Cortex of kidney (tissue), 1 donor: ENCODE data around the gene B4GALNT2.
"Not testable (repeated sequence)": the region's sequence is repeated elsewhere in the genome, so short reads cannot be mapped to it uniquely, and the experiment has no call there.

Source experiments
- DNase-seq: peaks from one replicate; lab custom pipeline; 2025; lab: John Stamatoyannopoulos, UW

B4GALNT2 gene

GRCh38 chr17:49121696-49122292, 10.8 kb upstream of the B4GALNT2 start:
- no peak for DNase-seq

GRCh38 chr17:49122566-49122965, 10.0 kb upstream of the B4GALNT2 start:
- no peak for DNase-seq

- DNase-seq: no peak
Observed at GRCh38 chr17:49123061-49123460, 9.5 kb upstream of the B4GALNT2 start.

- DNase-seq: no peak
Observed at GRCh38 chr17:49125449-49125848, 7.1 kb upstream of the B4GALNT2 start.

GRCh38 chr17:49126183-49126859, 6.2 kb upstream of the B4GALNT2 start:
- DNase-seq: not testable (repeated sequence)

DNA sequence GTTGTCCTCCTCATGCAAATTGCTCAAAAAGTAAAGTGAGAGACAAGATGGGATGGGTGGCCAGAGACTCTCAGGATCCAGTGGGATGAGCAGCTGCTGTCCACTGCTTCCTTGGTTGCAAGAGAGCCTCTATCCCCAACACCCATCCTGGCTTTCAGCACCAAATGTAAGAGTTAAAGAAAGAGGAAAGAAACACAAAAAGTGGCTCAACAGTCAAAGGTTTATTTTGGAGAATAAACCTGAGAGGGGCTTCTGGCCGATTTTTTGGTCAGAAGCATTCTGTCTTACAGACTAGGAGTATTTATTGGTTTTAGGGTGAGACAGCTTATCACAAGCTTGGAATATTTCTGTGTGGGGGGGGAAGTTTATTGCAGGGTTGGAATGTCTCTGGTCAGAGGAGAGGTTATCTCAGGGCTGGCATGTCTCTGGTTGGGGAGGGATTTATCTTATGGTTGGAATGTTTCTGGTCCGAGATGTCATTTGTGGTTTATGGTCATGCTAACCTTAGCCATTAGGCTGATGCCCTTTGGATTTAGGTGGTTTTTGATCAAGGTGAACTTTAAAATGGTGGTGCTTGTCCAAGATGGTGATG, 3.1 kb upstream of the B4GALNT2 start:
- DNase-seq: not testable (repeated sequence)

GRCh38 chr17:49130891-49131290, 1.7 kb upstream of the B4GALNT2 start:
- DNase-seq: no peak

DNA sequence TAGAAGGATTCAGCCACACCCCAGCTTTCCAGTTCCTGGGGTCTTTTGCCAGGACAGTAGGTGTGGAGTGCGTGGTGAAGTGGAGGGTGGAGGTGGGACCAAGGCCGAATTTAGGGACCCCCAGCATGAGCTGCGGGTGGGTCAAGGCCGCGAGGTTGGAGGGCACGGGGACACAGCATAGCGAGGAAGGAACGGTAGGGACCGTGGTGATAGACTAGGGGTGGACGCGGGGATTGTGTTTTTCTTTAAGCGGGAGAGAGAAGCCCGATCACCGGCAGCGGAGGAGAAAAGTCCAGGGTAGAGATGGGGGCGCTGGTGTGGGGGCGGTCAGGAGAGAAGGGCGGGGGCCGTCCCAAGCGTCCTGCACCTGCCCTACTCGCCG, 261 bp upstream of the B4GALNT2 start:
- no peak for DNase-seq

DNA sequence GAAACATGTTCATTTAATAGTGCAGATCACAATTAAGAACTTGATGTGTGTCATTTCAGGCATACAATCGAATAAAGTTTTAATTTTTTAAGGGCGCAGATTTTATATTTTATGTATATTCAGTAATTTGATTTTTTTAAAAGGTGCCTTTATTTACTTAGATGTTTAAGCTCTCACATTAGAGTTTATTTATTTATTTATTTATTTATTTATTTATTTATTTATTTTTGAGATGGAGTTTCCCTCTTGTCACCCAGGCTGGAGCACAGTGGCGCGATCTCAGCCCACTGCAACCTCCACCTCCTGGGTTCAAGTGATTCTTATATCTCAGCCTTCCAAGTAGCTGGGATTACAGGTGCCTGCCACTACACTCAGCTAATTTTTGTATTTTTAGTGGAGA, 3.8 kb downstream of the B4GALNT2 start:
- DNase-seq: no peak

DNA sequence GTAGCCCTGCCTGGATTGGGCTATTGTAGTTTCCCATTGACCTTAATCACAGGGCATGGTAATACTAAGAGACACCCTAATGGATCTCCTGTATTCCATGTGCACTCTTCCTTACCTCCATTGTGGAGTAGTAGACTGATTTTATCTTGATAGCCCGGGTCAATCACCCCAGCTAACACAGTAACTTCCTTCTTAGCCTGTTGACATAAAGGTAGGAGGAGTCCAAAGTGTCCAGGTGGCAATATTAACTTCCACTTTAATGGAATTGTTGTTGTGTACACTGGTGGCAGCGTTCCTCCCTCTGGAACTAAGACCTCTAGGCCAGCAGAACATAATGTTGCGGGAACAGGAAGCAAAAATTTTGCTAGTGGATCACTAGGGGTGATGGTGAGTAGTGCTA, 13.1 kb downstream of the B4GALNT2 start:
- DNase-seq: not testable (repeated sequence)

DNA sequence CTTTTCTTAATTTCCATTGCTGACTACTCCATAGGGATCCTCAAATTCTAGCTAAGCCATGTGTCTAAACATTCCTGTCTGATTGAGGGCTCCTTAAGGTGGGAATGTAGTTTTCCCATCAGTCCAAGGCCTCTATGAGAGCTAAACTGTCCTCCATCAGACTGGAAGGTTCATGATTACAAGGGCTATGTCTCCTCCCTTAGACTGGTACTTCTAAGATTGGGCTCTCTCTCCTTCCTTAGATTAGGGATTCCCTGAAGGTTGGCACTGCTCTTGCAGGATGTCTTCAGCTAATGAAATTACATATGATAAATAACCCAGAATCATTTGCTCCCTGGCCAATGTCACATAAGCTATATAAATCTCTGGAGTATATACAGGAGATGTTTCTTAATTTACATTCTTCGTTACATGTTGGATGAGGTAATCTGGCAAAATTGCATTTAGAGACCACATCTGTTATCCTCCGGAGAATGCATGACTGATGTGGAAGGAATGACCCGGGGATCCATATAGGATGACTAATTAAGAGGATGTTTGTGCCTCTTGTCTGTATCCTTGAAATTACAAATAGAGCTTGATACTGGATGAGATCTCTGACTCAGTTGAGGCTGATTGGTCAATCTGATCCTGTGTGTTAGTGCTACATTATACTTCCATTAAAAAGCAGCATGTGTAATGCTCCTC, 14.2 kb downstream of the B4GALNT2 start:
- DNase-seq: no peak

- DNase-seq: no peak
Observed at GRCh38 chr17:49148171-49148570, 15.6 kb downstream of the B4GALNT2 start.

DNA sequence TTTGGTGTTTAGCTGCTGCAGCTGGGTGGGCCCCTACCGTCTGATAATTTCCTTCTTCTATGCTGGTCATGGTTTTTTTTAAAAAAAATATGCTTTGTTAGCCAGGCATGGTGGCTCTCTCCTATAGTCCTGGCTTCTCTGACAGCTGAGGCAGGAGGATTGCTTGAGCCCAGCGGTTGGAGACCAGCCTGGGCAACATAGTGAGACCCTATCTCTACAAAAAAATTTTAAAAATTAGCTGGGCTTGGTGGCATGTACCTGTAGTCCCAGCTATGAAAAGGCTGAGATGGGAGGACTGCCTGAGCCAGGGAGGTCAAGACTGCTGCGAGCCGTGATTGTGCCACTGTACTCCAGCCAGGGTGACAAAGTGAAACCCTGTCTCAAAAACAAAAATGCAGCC, 19.4 kb downstream of the B4GALNT2 start:
- DNase-seq: no peak

- no peak for DNase-seq
Observed at GRCh38 chr17:49156256-49156655, 23.7 kb downstream of the B4GALNT2 start.

GRCh38 chr17:49157784-49158183, 25.2 kb downstream of the B4GALNT2 start:
- DNase-seq: no peak

DNA sequence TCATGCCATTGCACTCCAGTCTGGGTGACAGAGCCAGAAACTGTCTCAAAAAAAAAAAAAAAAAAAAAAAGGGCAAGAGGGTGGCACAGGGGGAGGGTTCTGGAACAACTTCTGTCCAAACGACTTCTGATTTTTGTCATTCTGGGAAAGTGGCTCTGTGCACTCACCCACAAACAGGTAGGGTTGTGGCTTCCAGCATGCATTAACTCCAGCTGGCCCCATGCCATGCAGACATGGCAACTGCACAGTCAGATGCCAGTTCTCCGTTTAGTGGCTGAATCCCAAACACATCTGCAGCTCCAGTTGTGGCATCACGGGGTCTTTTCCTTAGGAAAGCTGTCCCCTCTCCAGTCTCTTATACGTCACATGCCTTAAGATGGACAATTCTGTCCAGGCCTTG, 30.3 kb downstream of the B4GALNT2 start:
- DNase-seq: no peak

- DNase-seq: no peak
Observed at GRCh38 chr17:49165143-49165542, 32.6 kb downstream of the B4GALNT2 start.

- DNase-seq: no peak
Observed at GRCh38 chr17:49168706-49169105, 36.1 kb downstream of the B4GALNT2 start.

DNA sequence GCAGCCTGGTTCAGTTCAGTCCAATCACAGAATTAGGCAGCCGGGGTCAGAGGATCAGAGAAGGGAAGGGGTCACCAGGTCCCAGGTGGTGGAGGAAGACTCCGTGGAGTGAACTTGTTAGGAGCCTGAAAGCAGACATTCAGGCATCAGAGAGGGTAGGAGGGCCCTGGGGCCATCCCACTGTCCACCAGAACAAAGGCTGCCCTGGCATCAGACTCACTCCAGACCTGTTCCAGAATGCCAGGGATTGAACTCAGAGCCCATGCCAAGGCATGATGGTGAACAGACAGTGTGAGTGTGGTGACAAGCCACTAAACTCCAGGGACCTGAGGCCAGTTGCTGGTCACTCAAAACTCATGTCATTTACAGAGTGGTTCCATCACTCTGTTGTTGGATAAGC, 37.6 kb downstream of the B4GALNT2 start:
- no peak for DNase-seq

- not testable (repeated sequence) for DNase-seq
Observed at GRCh38 chr17:49170711-49171110, 38.1 kb downstream of the B4GALNT2 start.

DNA sequence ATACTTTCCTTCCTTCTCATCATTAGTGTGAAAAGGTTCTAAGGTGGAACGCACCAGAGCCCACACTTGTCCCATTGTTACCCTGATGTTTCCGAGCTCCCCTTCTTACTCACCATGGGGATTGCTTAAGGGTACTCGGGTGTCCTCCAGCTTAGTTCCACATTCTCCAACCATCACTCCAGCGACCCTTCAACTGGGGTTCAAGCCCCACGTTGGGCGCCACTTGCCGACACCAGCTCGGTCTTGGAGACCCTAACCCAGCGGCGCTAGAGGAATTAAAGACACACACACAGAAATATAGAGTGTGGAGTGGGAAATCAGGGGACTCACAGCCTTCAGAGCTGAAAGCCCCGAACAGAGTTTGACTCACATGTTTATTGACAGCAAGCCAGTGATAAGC, 43.4 kb downstream of the B4GALNT2 start:
- DNase-seq: not testable (repeated sequence)

DNA sequence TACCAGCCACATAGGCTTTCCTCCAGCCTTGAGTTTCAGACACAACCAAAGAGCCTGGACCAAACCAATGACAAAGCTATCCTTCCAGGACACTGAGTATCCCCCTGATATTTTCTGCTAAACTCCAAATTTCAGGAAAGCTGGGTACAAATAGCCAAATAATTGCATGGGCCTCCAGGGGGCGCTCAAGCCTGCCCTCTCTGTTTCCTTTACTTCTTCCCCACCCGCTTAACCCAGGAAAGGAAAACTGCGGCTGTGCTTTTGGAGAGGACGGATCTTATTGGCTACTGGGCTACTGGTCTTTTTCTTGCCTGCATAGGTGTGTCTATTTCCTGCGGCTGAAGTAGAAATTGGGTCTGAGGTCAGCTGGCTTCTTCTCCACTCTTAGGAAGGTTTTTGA, 47.7 kb downstream of the B4GALNT2 start:
- DNase-seq: no peak
